Measurements from ENCODE around the gene PBX1.

Gene PBX1

DNA sequence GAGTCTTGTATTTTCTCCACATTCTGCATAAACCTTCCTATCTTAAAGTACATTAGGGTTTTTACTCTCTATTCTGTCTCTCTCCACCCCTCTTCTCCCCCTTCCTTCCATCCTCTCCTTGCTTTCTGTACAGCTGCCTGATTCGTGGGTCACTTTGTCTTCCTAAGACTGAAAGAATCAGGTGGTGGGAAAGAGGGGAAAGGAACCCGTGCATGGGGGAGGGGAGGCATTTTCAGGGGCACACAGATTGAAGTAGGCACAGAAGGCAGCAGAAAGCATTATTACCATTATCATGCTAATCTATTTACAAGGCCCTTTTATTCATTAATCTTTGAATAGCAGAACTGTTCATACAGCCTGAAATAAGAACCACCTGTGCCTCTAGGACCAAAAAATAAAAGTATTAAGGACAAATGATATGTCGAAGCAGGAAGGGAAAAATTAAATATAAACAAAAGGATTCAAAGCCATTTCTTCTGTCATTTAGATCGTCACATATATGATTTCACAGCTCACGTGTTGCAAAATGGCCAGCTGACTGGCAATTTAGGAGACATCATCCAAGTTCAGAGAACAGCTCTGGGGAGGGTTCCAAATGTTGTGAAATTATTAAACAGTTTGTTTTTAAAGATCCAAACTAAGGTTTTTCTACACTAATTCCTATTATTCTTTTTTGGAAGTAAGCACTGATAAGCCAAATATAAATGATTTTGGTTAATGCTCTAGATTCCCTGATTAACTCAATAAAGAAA lies 154.6 kb downstream of the PBX1 start:
- in situ Hi-C loops (cut with MboI; ENCODE audit: low sequenced_read_pairs) = no loop called here

DNA sequence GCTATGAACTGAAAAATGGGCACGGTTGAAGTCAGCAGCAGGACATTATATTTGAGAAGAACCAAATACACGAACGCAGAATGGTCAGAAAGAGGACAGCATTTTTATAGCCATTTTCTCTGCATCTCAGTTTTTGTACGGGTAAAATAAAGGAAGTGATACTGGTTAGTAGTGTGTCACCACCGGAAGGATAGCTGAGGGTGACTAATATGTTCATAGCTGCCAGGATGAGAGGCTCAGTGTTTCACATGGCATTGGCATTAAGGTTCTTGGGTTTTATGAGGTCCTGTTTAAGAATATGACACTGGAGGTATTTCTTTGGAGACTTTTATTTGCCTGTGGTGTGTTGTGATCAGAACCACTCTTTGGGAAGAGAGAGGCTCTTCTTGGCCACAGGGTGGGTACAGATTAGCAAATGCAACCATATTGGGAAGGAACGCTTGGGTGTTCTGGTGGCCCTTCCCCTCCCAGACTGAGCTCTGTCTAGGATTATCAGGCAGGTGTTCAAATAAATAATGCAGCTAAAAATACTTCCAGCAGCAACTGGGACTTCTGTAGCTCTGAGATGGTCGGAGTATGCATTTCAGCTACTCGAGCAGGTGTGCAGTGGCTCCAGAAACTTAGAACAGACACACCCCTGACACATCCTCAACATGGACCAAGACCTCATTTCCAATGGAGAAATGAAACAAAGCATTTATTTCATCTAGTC lies 158.2 kb downstream of the PBX1 start:
- in situ Hi-C loops (cut with MboI; ENCODE audit: low sequenced_read_pairs) = no loop called here

DNA sequence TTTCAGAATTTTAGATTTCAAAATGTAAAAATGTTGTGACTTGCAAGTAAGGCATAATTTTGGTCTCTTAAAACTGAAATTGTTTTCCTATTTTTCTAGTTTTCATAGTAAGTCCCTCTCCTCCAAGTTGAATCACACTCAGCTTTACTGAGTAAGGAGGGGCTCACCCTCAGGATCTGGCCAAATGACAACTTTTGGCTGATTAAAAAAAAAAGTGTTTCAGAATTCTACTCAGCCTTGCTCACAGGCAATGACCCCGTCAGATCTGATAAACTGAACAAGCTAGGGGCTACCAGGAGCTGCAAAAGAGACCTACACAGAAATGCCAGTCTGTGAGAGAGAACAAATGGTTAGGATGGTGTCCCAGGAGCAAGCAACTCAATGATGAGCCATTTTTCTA lies 159.8 kb downstream of the PBX1 start:
- in situ Hi-C loops (cut with MboI; ENCODE audit: low sequenced_read_pairs) = no loop called here

DNA sequence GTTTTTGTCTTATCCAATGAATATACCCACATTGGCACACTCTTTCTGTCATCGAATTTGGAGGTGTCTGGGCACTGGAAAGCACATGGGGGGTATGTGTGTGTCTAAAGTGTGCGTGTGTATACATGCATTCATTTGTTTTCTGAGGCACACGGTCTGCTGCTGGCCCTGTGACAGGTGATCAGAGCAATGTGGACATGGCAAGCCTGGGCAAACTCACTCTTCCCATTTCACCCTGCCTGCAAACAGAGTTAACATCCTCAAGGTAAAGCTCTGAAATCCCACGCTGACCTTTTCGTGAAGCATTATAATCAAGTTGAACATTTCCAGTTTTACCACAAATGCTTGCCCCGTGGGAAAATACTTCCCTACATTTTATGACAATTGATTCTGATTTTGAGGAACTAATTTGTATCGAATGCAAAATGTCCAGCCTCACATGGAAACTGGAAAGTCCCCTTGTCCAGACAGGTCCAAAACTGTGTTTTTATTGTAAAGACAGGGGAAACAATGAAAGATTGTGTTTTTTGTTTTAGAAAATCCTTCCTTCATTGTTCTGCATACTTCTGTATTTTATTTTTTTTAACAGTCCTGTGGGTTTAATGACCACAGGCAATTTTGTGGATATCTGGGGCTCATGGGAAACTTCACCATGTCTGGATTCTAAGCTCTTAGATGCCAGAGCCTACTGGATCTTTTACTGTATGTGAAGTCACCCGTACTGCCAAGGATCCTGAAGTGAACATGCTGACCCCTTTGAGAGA lies 160.9 kb downstream of the PBX1 start:
- in situ Hi-C loops (cut with MboI; ENCODE audit: low sequenced_read_pairs) = no loop called here

DNA sequence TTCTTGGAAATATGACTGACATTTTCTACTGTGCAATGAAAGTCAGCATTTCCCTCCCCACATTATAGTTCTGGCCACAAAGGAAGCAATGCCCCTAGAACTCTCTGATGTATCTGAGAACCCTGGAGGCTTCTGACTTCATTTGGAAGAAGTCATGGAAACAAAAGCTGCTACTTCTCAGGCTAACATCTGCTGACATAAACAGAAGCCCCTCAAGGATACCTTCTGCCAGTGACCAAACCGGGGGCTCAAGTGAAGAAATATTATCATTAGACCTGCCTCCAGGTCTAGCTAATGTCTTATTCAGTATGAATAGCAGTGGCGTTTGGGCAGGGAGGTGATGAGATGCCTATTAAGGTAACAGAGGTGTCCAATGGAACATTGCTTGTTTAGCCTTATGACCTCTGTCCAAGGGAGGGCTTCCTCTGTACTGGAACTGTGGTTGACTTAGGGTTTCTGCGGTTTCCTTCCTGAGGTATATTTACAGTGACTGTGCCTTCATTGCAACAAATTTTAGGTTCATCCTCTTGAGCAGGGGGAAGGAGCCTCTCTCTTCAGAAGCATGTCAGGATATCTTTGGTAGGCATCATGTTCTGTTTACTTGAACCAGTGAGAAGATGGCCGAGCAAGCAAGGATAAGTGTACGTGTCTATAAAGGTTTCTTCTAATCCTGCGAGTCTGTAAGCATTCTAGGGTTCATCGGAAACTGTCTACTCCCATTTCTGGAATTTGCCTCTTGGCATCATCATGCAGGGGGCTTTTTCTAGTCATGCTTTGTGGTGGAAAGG lies 161.7 kb downstream of the PBX1 start:
- in situ Hi-C loops (cut with MboI; ENCODE audit: low sequenced_read_pairs) = no loop called here

DNA sequence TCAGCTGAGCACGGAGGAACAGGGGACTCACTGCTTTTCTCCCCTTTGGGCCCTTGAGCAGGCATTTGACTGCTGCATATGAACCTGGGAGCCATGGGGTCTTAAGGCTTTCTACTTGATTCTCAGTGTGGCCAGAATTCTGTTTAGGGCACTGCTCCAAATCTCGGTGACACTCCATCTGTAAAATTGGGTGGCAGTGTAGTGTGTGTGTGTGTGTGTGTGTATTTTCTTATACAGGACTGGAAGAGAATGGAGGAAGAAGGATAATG lies 162.2 kb downstream of the PBX1 start:
- in situ Hi-C loops (cut with MboI; ENCODE audit: low sequenced_read_pairs) = no loop called here

DNA sequence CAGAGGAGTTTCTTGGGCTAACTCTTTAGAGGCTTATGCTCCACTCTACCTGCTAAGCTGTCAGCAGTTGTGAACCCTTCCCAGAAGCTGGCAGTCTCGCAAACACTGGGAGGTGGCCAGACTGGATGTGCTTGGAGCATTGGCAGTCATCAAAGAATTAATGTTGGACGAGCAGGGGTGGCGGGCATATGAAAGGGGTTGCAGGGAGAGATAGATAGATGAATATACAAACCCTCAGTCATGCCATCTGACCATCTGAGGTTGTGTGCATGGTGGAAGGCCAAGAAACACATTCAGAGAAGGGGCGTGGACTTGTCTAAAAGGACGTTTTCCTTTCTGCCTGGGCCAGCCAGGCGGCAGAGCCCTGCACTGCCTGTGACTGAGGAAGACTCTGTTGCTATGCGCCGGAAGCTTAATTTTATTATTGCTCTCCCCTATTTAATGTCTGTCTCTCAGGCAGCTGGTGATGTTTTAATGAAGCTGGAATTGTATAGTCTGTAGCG lies 164.4 kb downstream of the PBX1 start:
- in situ Hi-C loops (cut with MboI; ENCODE audit: low sequenced_read_pairs) = no loop called here

DNA sequence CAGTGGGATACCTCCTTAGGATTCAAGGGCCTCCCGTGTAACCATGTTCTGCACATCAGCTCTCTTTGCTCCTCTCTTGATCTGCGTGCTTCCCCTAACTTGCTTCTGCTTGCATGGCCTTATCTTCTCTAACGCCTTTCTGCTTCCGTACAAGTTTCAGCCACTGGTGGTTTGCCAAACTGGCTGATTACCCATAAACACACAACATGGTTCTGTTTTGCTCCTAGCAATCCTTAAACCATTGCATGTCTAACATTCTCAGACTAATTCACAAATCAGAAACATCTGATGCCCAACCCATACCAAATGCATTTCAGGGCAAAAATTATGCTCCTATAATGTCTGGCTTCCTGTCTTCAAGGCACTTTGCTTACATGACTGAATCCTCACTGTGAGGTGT lies 166.4 kb downstream of the PBX1 start:
- in situ Hi-C loops (cut with MboI; ENCODE audit: low sequenced_read_pairs) = no loop called here

DNA sequence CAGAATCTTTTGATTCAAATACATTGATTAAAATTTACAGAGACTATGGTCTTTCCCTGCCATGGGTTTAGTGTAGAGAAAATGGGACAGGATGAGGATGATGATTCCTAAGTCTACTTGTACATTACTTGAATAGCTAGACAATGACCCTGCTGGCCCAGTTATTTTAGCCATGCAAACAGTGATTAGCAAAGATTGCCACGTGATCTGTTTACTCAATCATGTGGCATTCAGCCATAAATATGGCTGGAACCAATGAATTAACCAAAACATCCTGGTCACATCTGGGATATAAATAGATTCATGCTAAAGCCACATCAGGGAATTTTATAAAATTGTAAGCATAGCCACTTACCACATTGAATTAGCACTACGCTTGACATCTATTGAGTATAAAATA lies 167.3 kb downstream of the PBX1 start:
- in situ Hi-C loops (cut with MboI; ENCODE audit: low sequenced_read_pairs) = no loop called here

DNA sequence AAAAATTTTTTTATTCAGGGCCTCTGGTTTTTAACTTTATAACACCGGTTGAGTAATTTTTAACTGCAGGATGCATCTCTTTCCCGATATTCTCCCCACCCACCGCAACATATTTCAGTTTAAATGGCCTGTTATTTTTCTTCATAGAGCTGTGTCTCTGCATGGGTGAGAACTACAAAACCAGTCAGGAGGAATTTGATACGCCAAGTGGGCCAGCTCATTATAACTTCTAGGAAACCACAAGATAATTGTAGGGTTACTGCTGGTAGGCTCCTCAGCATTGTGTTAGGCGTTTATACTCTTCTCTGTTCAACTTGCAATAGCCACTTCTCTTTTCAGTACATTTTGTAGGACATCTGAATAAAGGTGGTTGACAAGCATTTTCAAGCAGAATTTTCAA lies 169.7 kb downstream of the PBX1 start:
- in situ Hi-C loops (cut with MboI; ENCODE audit: low sequenced_read_pairs) = no loop called here

DNA sequence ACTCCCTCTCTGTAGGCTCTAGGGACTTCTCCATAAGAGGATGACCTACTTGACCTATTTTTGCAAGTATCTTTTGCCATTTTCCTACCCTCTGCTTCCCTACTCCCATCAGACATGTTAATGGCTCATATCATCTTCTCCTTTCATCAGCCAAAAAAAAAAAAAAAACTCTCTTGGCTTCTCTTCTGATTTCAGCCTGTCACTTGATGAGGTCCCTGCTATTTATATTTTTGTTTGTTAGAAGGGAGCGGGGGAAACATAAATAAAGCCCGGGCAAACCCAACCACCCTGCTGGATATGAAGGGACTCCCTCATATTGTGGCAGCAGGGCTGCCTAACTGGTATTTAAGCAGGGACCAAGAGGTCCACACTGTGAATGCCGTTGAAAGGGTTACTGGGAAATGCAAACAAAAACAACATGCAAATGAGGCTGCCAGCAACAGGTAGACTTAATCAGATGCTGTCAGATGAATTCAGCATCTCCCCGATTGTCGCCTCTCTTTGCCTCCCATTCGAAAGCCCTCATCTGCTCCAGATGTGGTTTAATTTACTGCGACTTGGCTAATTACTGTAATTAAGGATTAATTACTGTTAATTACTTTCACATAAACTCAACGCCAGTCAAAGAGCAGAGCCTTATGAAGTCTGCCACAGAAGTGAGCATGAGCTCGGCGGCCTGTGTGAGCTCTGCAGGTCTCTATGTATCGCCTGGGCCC lies 172.3 kb downstream of the PBX1 start:
- in situ Hi-C loops (cut with MboI; ENCODE audit: low sequenced_read_pairs) = no loop called here

DNA sequence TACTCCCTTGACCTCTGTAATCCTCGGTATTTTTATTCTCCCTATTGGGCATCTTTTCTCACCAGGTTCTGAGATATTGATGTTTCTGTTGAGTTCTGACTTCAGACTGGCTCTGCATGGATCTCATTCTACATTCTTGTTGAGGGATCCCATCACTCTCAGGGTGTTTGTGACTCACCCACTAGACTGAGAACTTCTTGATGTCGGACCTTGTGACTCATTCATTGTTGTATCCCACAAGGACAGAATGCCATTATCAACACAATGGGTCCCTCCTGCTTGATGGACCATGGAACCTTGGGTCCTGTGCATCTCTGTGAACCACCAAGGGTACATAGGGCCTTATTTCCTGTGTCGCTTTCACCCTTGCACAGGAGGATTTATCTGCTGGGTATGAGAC lies 174.1 kb downstream of the PBX1 start:
- in situ Hi-C loops (cut with MboI; ENCODE audit: low sequenced_read_pairs) = no loop called here

DNA sequence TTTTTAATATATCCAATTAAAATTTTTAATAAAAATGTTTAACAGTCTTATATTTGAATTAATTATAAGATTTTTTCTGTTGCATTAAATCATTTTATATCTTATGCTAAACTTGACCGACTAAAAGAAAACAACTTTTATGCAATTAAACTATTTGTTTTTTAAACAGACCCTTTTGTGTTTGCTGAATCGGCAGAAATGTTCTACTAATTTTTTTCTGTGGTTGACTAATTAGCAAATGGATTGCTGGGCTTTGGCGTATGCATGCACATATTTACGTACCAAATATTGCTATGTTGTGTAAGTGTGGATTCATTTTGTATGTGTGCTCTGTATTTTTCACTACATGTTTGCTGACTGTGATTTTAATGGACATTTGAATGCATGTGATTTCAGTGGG lies 174.8 kb downstream of the PBX1 start:
- in situ Hi-C loops (cut with MboI; ENCODE audit: low sequenced_read_pairs) = no loop called here

DNA sequence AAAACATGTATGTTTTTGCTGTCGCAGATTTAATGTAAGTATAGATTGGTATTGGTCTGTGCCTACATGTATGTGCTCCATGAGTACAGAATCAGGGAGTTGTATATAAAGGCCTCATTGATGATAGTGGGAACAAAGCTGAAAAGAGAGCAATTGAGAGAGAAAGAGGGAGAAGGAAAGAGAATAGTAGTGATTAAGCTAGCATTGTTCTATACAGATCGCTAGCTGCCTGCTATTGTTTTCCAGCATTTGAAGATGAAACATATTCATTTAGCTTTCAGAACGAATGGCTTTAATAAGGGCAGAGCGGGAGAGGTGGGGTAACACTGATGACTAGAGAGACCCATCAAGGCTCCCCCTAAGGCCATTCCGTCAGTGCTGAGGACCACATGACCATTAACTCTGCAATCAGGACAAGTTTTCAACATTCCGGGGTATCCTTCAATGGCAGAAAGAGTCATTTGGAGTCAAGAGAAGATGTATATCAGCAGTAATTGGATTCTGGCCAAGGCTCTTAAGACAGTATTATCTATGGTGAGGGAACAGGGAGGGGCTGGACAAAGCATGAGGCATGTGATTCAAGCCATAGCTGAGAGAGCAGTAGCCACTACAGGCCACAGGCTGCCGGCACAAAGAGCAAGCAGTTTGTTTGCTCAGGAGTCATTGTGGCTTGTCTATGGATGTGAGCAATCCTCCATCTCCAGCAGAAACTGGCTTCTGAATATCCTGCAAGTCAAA lies 176.5 kb downstream of the PBX1 start:
- in situ Hi-C loops (cut with MboI; ENCODE audit: low sequenced_read_pairs) = no loop called here

DNA sequence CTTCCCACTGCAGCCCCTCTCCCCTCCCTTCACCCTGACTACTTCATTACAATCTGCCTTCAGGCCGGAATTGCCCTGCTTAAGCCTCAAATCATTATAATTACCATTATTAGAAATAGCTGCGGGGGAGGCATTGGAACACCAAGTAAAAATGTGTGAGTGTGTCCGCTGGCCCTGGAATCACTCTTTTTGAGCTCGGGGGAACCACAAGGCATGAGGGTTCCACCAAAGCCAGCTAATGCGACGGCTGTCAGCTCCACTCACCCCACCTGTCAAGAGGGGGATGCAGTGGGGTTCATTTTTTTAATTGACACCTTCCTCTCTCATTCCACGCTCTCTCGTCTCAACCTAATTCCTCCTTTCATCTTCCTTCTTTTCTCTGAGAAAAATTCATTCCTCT lies 177.2 kb downstream of the PBX1 start:
- in situ Hi-C loops (cut with MboI; ENCODE audit: low sequenced_read_pairs) = no loop called here

DNA sequence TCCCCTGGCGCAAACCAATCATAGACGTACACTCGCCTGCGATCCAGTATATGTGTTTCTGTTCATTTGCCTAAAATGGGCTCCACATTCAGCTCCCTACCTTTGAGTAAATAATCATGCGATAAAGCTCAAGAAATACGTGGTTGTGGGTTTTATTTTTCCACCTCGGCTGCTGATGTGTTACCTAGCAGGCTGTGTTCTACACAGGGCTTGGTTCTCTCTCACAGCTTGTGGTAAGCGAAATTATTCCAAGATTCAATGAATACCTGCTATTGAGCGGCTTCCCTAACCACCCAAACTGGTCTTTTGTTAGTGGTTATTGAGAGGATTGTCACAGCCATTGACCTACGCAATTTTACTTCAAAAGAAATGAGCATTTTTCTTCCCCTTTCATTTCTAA lies 180.2 kb downstream of the PBX1 start:
- in situ Hi-C loops (cut with MboI; ENCODE audit: low sequenced_read_pairs) = no loop called here

DNA sequence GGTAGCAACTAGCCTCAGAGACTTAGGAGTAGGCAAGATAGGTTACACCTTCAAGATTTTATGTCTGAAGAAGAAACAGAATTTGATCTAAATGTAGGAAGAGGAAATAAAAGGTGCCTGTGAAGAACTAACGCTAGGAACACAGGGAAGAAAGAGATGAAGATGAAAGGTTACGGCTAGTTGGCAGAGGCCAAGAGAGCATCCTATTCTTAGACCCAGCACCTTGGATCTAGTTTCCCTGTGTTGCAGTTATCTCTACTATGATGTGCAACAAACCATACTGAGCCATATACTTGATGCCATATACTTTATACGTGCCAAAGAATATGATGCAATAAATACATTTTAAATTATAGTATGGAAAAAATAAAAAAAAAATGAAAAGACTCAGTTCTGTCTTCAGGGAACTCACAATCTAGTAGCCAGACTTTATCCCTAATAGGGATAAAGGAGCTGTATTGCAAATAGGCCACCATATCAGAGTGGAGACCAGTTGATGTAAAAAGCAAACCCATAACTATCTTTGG lies 181.1 kb downstream of the PBX1 start:
- in situ Hi-C loops (cut with MboI; ENCODE audit: low sequenced_read_pairs) = no loop called here

DNA sequence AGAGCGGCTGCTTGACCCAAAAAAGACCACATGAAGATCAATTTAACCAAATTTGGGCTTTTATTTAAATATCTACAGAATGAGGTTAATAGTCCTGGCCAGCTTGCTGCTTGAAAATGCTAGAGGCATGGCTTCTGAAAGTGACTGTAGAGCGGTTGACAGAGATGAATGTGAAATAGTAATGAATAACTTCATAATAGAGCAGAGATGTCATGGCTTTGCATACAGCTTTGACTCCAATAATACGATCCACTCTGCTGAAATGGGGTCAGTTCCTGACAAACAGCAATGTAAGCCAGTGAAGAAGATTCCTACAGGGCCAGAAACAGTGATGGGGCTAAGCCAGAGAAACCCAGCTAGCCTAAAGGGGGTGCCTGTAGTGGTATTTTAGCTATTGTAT lies 183.8 kb downstream of the PBX1 start:
- in situ Hi-C loops (cut with MboI; ENCODE audit: low sequenced_read_pairs) = no loop called here

DNA sequence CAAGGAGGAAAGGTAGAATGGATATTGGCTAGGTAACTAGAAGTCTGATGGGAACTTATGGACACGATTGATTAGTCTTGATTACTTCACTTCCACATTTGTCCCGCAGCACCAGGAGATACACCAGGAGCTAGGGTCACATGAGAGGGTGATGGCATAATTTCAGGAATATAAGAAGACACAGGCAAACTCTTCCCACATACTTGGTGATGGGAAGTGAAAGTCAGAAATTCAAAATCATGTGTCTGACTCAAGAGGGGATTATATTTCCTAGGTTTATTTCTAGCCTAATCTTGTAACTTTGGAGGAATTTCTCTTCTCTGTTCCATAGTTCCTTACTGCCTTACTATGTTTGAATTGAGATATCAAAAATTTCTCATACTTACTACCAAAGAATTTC lies 185.0 kb downstream of the PBX1 start:
- in situ Hi-C loops (cut with MboI; ENCODE audit: low sequenced_read_pairs) = no loop called here

DNA sequence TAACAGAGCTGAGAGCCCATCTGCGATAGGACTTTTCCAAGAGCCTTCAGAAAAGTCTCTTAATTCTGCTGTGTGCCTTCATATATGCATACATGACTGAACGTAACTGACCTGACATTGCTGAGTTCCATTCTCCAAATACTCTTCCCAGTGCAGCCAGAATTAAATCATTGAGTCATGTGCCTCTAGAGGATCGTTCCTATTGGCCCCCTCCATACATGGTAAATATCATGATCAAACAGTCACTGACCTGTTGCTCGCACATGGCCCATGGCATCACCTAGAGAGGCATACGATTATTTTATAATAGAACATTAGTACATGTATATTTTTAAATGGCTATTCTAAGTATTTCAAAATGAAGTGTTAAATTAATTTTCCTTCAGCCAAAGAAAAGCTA lies 186.8 kb downstream of the PBX1 start:
- in situ Hi-C loops (cut with MboI; ENCODE audit: low sequenced_read_pairs) = no loop called here

All from HL-60/S4 treated with retinoic acid at 250 ng/mL for 4 days and 3 days (cell line).